Measurements from ENCODE around the gene CALB2.
"Not testable (repeated sequence)": the region's sequence is repeated elsewhere in the genome, so short reads cannot be mapped to it uniquely, and the experiment has no call there.

Gene CALB2, protein sequence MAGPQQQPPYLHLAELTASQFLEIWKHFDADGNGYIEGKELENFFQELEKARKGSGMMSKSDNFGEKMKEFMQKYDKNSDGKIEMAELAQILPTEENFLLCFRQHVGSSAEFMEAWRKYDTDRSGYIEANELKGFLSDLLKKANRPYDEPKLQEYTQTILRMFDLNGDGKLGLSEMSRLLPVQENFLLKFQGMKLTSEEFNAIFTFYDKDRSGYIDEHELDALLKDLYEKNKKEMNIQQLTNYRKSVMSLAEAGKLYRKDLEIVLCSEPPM

DNA sequence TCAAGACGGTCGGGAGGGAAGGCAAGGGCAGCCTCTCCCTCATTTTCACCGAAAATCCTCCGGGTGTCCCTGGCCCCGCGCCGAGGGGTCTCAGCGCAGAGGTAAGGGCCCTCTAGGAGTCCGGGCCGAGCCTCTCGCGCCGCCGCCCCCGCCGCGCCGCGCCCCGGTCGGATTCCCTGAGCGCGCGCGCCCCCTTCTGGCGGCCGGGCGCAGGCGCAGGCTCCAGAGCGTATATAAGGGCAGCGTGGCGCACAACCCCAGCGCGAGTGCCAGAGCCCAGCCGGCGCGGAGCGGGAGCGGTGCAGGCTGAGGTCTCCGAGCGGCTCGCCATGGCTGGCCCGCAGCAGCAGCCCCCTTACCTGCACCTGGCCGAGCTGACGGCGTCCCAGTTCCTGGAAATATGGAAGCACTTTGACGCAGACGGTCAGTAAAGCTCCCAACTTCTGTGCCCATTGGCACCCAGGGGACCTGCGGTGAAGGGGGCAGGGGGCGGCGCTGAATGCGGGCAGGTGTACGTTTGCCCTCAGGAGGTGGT lies at the start of gene CALB2:
TSS of gene CALB2 (plus strand) at position 260 of the 535 bp plus-strand sequence. CDS start at position 330, 70 bp downstream.
- peaks cover 6% of the 10 kb centered on the region for H3K4me1 ChIP-seq (ENCODE audit: insufficient read depth, low read length)
- no peaks in the 10 kb centered on the region for H3K9me3 ChIP-seq (ENCODE audit: control insufficient read depth, insufficient read depth, low read length)
- no peaks in the 10 kb centered on the region for H3K36me3 ChIP-seq (ENCODE audit: insufficient read depth, low read length)
- peak within 1 kb of the TSS; percentile 43; the same call in 1 of the 2 replicates for H3K9ac ChIP-seq (ENCODE audit: low read depth, low read length)

DNA sequence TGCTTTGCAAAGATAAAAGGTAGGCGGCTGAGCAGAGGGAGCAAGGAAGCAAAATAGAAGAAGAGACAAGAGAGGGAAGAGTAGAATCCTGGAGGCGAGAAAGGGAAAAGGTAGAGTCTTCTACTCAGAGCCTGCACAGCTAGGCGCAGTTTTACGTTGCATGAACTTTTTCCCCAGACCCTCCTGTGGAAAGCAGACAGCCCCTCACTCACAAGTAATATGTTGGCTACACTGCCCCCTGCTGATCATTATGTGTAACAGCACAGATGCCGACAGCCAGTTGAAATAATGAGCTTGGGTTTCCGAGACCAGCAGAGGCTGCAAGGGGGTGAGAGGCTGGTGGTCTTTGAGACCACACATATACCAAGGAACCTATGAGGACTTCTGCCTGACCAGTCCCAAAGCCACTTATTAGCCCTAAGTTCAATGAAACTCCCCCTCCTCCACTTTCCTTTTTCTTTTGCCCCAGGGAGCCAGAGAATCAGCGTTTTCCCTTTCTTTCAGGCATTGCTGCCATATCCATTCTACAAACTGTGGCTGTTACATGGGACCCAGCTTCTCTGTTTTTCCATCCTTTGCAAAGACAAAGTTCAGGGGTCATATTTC lies 46.9 kb upstream of the CALB2 start:
- Histone ChIP-seq H3K9ac (ENCODE audit: low read depth, low read length) (no peak overlapping the region), H3K9me3 (ENCODE audit: control insufficient read depth, insufficient read depth, low read length) (no peaks in the 10 kb centered on the region), H3K4me1 (ENCODE audit: insufficient read depth, low read length) (no peaks in the 10 kb centered on the region), H3K36me3 (ENCODE audit: insufficient read depth, low read length) (no peaks in the 10 kb centered on the region)

DNA sequence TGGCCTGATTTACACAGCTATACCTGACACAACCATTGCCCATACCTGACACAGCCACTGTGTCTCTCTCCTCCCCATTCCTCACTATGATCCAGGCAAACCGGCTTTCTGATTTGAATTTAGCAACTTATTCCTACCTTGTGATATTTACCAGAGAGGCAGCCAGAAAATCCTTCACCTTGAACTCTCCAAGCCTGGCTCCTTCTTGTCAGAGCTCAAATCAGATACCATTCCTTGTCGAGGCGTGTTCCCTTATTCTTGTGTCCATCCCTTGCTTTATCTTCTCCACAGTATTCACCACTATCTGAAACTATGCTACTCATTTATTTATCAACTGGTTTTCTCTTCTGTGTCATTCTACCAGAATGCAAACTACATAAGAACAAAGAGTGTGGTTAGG lies 44.9 kb upstream of the CALB2 start:
- not testable (repeated sequence) for H3K4me1 ChIP-seq (ENCODE audit: insufficient read depth, low read length); H3K9ac ChIP-seq (ENCODE audit: low read depth, low read length); H3K36me3 ChIP-seq (ENCODE audit: insufficient read depth, low read length); H3K9me3 ChIP-seq (ENCODE audit: control insufficient read depth, insufficient read depth, low read length)

DNA sequence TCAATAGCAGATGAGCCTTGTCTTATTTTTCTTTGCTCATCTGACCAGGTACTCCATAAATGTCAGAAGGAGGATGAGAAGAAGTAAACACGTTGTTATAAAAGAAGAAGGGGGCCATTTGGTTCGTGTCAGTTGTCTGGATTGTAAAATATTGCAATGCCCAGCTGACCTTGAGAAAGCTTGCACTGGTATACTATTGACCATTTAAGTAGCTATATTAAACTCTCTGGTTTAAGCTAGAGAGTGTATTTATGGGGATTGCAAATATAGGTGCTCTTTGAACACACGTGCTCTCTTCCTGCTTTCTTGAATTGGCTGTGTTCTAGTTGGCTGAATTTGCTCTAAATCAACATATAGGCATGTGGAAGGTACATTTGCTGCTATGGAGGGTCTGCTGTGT lies 43.3 kb upstream of the CALB2 start:
- Histone ChIP-seq H3K9me3 (ENCODE audit: control insufficient read depth, insufficient read depth, low read length) (no peaks in the 10 kb centered on the region), H3K36me3 (ENCODE audit: insufficient read depth, low read length) (no peaks in the 10 kb centered on the region), H3K4me1 (ENCODE audit: insufficient read depth, low read length) (no peaks in the 10 kb centered on the region), H3K9ac (ENCODE audit: low read depth, low read length) (no peak overlapping the region)

DNA sequence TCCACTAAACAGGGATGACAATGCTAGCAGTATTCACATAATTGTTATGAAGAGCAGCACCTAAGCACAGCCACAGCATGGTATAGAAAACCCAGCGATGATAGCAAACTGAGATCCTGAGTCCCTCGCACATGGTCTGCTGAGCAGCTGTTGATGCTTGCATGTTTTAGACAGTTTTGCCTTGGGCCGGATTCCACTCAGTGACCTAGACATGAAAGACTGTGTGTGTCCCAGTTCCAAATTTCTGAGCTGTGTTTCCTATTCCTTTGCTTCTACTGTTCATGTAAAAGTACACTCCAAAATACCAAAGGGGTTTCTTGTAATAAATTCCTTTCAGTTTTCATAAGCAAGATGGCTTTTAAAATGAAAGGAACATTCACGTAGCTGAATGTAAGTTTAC lies 38.5 kb upstream of the CALB2 start:
- Histone ChIP-seq H3K9ac (ENCODE audit: low read depth, low read length) (no peak overlapping the region), H3K9me3 (ENCODE audit: control insufficient read depth, insufficient read depth, low read length) (no peaks in the 10 kb centered on the region), H3K4me1 (ENCODE audit: insufficient read depth, low read length) (no peaks in the 10 kb centered on the region), H3K36me3 (ENCODE audit: insufficient read depth, low read length) (no peaks in the 10 kb centered on the region)

DNA sequence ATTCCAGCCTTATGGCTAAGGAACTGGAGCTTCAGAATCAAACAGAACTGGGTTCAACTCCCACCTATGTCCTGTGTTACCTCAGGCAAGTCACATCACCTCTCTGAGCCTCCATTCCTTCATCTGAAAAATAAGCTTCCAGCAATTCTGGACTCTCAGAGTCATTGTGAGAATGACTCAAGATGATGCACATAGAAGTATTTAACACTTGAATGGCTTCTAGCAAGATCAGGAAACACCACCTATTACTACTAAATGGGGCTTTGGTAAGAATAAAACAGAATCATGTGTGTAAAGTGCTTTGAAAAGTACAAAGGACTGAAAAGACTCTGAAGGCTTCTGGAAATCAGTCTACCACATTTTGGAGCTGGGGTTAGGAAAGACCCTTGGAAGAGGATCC lies 30.8 kb upstream of the CALB2 start:
- Histone ChIP-seq H3K36me3 (ENCODE audit: insufficient read depth, low read length) (no peaks in the 10 kb centered on the region), H3K9me3 (ENCODE audit: control insufficient read depth, insufficient read depth, low read length) (no peaks in the 10 kb centered on the region), H3K9ac (ENCODE audit: low read depth, low read length) (no peak overlapping the region), H3K4me1 (ENCODE audit: insufficient read depth, low read length) (no peaks in the 10 kb centered on the region)

DNA sequence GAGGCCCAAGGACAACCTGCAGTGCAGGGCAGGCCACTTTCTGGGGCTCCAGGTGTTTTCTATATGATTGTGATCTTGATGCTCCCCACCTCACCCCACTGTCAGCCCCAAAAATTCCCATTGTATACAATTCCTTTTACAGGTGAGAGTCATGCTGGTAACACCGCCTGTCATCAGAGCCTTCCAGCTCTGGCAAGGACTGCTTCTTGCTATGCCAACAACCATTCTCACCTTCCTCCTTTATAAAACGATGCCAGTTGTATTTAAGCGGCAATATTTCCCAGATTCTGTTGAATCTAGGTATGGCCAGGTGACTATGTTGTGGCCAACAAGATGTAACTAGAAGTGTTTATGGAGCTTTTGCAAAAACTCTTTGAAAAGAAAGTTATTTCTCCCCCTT lies 30.4 kb upstream of the CALB2 start:
- H3K4me1 ChIP-seq (ENCODE audit: insufficient read depth, low read length) = no peaks in the 10 kb centered on the region
- no peaks in the 10 kb centered on the region for H3K9me3 ChIP-seq (ENCODE audit: control insufficient read depth, insufficient read depth, low read length)
- no peak overlapping the region for H3K9ac ChIP-seq (ENCODE audit: low read depth, low read length)
- no peaks in the 10 kb centered on the region for H3K36me3 ChIP-seq (ENCODE audit: insufficient read depth, low read length)

DNA sequence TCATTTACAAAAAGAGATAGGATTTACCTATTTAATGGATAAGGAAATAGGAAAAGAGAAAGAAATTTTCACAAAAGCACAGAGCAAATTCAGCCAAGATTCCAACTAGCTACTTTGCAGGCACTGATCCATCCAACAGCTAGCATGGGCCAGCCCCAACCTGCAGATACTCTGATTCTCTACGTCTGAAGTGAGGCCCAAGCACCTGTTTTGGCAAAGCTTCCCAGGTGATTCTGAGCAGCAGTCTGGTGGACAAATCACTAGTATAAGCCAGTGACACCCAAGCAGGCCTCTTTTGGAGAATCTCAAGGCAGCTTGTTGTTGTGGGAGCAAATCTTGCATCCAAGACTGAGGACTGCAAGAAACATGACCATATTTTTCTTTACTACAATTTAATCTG lies 20.9 kb upstream of the CALB2 start:
- Histone ChIP-seq H3K9me3 (ENCODE audit: control insufficient read depth, insufficient read depth, low read length) (no peaks in the 10 kb centered on the region; the same call in 1 of the 2 replicates), H3K36me3 (ENCODE audit: insufficient read depth, low read length) (no peaks in the 10 kb centered on the region), H3K4me1 (ENCODE audit: insufficient read depth, low read length) (peaks cover 8% of the 10 kb centered on the region), H3K9ac (ENCODE audit: low read depth, low read length) (no peak overlapping the region)

DNA sequence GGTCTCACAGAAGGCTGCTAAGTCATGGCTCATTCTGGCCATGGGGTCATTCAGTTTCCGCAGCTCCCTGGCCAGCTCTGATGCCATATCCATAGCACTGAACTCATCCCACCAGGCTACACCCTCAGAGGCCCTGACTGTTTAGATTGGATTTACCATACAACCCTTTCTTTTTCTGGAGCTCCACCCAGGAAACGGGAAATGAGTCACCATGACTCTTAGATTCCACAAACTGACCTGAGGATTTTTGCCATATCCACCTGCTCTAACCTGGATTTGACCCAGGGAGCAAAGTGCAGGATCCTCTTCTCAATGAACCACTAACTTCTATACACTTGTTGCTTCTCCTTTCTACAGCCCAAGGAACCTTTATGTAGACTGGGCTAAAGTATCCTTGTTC lies 20.3 kb upstream of the CALB2 start:
- no peaks in the 10 kb centered on the region; the same call in 1 of the 2 replicates for H3K9me3 ChIP-seq (ENCODE audit: control insufficient read depth, insufficient read depth, low read length)
- H3K9ac ChIP-seq (ENCODE audit: low read depth, low read length) = no peak overlapping the region
- peaks cover 8% of the 10 kb centered on the region for H3K4me1 ChIP-seq (ENCODE audit: insufficient read depth, low read length)
- no peaks in the 10 kb centered on the region for H3K36me3 ChIP-seq (ENCODE audit: insufficient read depth, low read length)

DNA sequence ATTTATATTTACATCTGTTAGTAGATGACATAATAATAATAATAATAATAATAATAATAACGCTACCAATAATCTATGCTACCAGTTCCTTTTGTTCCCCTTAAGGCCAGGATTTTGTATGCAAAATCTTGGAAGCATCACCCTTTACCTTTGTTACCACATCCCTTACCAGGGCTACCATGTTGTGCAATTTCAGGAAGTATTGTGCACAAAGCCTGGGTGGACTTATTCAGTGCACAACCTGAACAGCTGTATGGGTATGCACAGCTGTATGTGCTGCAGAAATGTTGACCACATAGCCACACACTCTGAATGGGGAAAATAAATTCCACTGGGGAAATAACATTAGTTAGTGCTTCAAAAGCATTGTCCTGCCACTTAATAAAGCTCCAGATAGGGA lies 19.9 kb upstream of the CALB2 start:
- Histone ChIP-seq H3K36me3 (ENCODE audit: insufficient read depth, low read length) (no peaks in the 10 kb centered on the region), H3K4me1 (ENCODE audit: insufficient read depth, low read length) (peaks cover 8% of the 10 kb centered on the region), H3K9me3 (ENCODE audit: control insufficient read depth, insufficient read depth, low read length) (no peaks in the 10 kb centered on the region; the same call in 1 of the 2 replicates), H3K9ac (ENCODE audit: low read depth, low read length) (no peak overlapping the region)

DNA sequence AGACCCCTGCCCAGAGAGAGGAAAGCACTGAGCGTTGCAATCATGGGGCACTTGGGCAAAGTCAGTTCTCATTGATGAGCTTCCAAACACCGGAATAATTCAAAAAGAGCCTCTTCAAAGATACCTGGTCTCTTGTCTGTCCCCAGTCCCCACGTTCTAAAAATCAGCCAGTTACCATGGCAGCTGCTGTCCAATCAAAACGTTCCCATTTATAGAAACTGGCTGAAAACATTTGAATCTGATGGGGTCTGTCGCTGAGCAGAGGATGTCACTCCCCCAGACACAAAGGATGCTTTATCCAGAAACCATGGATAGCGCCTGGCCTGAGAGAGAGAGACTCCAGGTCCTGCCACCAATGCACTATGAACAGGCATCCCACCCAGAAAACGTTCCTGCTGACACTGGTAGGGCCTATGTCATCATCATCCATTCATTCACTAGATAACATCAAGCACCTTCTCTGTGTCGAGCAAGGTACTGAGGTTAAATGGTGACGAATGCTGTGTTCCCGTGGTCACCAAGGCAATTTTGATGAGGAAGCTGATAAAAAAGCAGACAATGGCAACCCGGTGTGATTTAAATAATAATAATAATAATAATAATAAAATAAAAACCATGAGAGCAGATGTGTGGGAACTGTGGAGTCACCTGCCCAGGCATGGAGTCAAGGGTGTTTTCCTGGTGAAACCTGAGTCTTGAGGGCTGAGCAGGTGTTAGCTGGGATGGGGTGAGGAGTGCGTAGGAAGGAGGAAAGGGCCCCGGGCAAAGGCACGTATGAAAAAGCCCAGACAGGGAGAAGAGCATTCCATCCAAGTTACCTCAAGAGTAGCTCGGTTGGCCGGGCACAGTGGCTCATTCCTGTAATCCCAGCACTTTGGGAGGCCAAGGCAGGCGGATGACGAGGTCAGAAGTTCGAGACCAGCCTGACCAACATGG lies 19.0 kb upstream of the CALB2 start:
- H3K9ac ChIP-seq (ENCODE audit: low read depth, low read length) = no peak overlapping the region
- peaks cover 10% of the 10 kb centered on the region for H3K4me1 ChIP-seq (ENCODE audit: insufficient read depth, low read length)
- no peaks in the 10 kb centered on the region; the same call in 1 of the 2 replicates for H3K9me3 ChIP-seq (ENCODE audit: control insufficient read depth, insufficient read depth, low read length)
- no peaks in the 10 kb centered on the region for H3K36me3 ChIP-seq (ENCODE audit: insufficient read depth, low read length)

DNA sequence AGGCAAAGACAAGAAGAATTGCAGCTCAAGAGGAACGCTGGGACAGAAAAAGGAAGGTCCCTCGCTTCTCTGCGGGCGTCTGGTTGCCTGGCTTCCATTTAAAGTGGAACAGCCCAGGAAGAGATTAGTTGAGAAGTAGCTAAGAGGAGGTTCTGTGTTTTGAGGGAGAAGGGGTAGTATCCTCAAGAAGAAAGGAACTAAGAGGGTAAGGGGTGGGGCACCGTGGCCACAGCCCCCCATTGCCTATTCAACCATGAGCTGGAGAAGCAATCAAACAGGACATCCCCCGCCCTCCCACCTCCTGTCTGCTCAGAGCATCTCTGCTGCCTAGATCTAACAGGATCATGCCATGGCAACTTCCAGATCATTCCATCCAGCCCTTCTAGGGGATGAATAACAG lies 18.1 kb upstream of the CALB2 start:
- Histone ChIP-seq H3K4me1 (ENCODE audit: insufficient read depth, low read length) (peaks cover 14% of the 10 kb centered on the region), H3K9me3 (ENCODE audit: control insufficient read depth, insufficient read depth, low read length) (no peaks in the 10 kb centered on the region; the same call in 1 of the 2 replicates), H3K36me3 (ENCODE audit: insufficient read depth, low read length) (no peaks in the 10 kb centered on the region), H3K9ac (ENCODE audit: low read depth, low read length) (no peak overlapping the region)

DNA sequence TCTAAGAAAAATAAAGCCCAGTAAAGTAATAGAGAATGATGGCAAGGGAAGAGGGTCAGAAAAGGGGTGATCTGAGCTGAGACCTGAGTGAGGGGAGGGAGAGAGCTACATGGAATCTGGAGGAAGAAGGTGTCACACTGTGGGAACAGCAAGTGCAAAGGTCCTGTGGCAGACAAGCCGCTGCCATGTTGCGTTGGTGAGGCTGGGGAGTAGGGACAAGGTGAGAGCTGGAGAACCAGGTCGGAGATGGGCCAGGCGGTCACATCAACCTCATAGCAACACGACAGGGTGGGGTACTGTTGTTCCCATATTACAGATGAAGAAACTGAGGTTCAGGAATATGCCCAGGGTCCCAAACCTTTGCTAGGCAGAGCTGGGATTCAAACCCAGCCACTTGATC lies 16.6 kb upstream of the CALB2 start:
- Histone ChIP-seq H3K9me3 (ENCODE audit: control insufficient read depth, insufficient read depth, low read length) (no peaks in the 10 kb centered on the region), H3K9ac (ENCODE audit: low read depth, low read length) (no peak overlapping the region), H3K36me3 (ENCODE audit: insufficient read depth, low read length) (no peaks in the 10 kb centered on the region), H3K4me1 (ENCODE audit: insufficient read depth, low read length) (peaks cover 14% of the 10 kb centered on the region)

DNA sequence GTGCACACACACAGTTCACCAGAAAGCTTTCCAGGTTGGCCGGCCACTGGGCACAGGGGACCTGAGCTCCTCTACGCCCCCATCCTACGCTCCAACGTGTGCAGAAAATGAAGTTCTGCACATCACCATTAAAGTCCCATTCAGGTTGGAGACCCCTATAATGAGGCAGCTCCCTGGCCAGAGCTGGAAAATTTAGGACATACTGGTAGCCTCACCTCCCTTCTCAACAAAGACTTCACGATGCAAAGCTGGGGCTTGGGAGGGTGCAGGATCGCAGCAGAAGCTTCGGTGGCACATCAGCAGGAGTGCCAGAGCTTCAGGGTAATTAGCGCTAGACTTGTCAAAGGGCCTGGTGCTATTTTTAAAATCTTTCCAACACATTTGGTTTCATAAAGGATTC lies 15.4 kb upstream of the CALB2 start:
- no peaks in the 10 kb centered on the region for H3K9me3 ChIP-seq (ENCODE audit: control insufficient read depth, insufficient read depth, low read length)
- H3K4me1 ChIP-seq (ENCODE audit: insufficient read depth, low read length) = peaks cover 10% of the 10 kb centered on the region
- no peak overlapping the region for H3K9ac ChIP-seq (ENCODE audit: low read depth, low read length)
- H3K36me3 ChIP-seq (ENCODE audit: insufficient read depth, low read length) = no peaks in the 10 kb centered on the region
